Parathyroid adenoma (tissue), 2 donors: ENCODE measurements around the gene NUDT16.

ENCODE experiments used
- H2AFZ ChIP-seq: fragments of 300-600 bp; sonication (generic); one replicate; pipeline ENCODE4 v1.7.0; 2017; ENCODE audit warnings: antibody characterized with exemption, mild to moderate bottlenecking
- H3K27ac ChIP-seq: fragments of 300-600 bp; sonication (generic); one replicate; pipeline ENCODE4 v1.7.0; 2017
- H3K27me3 ChIP-seq: fragments of 300-600 bp; sonication (generic); one replicate; pipeline ENCODE4 v1.7.0; 2017; ENCODE audit warnings: low read length; ENCODE audit not compliant: control insufficient read depth, insufficient read depth
- H3K36me3 ChIP-seq: fragments of 300-600 bp; sonication (generic); one replicate; pipeline ENCODE4 v1.7.0; 2017; ENCODE audit warnings: low read length; ENCODE audit not compliant: control insufficient read depth, insufficient read depth
- H3K4me1 ChIP-seq: fragments of 300-600 bp; sonication (generic); one replicate; pipeline ENCODE4 v1.7.0; 2017; ENCODE audit warnings: control low read depth
- H3K4me2 ChIP-seq: fragments of 300-600 bp; sonication (generic); one replicate; pipeline ENCODE4 v1.7.0; 2017; ENCODE audit warnings: low read length
- H3K4me3 ChIP-seq: fragments of 300-600 bp; sonication (generic); one replicate; pipeline ENCODE4 v1.7.0; 2017; ENCODE audit warnings: low read depth, low read length
- H3K79me2 ChIP-seq: fragments of 300-600 bp; sonication (generic); one replicate; pipeline ENCODE4 v1.7.0; 2017; ENCODE audit warnings: control low read depth
- H3K9ac ChIP-seq: fragments of 300-600 bp; sonication (generic); one replicate; pipeline ENCODE4 v1.7.0; 2017; ENCODE audit warnings: mild to moderate bottlenecking
- H3K9me3 ChIP-seq: fragments of 300-600 bp; sonication (generic); one replicate; pipeline ENCODE4 v1.7.0; 2017; ENCODE audit warnings: low read length; ENCODE audit not compliant: control insufficient read depth
- TF ChIP-seq, protein P1 (sequence below): fragments of 300-600 bp; sonication (generic); IDR thresholded peaks from one replicate; pipeline ENCODE4 v1.7.0; 2017; ENCODE audit warnings: antibody characterized with exemption, mild to moderate bottlenecking
- donor health status: primary hyperparathyroidism.

Gene NUDT16

DNA sequence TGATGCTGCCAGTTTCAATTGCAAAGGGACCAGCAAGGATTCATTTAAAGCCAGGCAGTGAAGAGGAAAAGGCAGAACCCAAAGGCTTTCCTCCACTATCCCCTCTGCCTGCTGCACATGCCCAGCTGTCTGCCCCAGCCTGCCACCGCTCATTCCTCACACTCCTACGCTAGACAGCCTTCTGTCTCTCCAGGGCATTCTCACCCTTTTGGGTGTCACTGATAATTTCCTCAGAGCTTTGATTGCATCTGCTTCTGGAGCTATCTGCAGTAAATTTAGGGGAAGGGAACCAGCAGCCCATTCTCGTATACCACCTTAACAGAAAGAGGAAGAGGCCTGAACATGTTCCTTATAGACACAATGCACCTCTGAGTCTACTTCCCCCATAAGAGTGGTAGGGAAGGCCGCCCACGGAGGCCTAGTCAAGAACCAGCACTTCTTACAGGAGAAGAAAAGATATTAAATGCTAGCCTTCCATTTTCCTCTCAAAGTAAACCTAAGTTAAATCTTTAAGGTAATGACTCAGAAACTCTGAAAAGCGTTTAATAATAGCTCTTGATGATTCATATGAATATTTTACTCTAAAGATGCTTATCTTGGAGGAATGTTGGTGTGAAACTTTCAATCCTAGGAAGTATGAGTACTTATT is 20.9 kb downstream of the NUDT16 start:
- H3K9me3 ChIP-seq, result no peaks in the 10 kb centered on the region
- TF ChIP-seq, protein P1, sequence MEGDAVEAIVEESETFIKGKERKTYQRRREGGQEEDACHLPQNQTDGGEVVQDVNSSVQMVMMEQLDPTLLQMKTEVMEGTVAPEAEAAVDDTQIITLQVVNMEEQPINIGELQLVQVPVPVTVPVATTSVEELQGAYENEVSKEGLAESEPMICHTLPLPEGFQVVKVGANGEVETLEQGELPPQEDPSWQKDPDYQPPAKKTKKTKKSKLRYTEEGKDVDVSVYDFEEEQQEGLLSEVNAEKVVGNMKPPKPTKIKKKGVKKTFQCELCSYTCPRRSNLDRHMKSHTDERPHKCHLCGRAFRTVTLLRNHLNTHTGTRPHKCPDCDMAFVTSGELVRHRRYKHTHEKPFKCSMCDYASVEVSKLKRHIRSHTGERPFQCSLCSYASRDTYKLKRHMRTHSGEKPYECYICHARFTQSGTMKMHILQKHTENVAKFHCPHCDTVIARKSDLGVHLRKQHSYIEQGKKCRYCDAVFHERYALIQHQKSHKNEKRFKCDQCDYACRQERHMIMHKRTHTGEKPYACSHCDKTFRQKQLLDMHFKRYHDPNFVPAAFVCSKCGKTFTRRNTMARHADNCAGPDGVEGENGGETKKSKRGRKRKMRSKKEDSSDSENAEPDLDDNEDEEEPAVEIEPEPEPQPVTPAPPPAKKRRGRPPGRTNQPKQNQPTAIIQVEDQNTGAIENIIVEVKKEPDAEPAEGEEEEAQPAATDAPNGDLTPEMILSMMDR, result no peak
- H3K36me3 ChIP-seq, result no peaks in the 10 kb centered on the region
- peaks cover 6% of the 10 kb centered on the region for H3K4me1 ChIP-seq
- peak overlapping the region; percentile 50 for H2AFZ ChIP-seq
- no peak overlapping the region for H3K4me3 ChIP-seq
- no peaks in the 10 kb centered on the region for H3K27me3 ChIP-seq
- H3K79me2 ChIP-seq, result no peaks in the 10 kb centered on the region
- no peak overlapping the region for H3K9ac ChIP-seq
- peak overlapping the region; percentile 20 for H3K27ac ChIP-seq
- no peak overlapping the region for H3K4me2 ChIP-seq

DNA sequence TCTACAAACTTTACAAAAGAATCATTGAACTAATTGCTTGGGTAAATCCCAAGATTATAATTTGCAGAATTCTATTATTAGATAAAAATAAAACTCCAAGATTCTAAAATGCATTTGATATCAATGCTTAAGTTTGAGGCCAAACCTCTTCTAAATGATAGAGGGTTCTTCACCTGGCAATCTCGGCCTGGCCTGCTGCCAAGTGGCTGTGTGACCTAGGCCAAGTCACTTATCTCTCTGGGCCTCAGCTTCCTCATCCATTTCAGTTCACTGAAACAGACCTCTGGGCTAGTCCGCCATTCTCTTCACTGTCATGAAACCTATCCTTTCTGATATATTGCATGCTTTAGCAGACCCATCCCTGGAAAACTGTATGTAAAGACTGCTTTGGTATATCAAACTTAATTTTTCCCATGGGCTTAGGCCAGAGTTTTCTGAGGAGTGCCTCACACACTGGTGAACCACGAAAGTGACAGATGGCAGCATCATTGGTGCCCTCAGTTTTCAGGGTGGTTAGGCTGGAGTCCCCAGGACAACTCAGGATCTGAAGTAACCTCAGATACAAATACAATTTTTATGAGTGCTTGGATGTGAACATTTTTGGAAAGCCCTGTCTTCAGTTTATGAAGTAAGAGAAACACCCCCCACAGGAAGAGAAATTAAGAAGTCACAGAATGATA is 21.8 kb downstream of the NUDT16 start:
- Histone ChIP-seq H3K27me3 (no peaks in the 10 kb centered on the region), H3K9me3 (no peaks in the 10 kb centered on the region), H2AFZ (no peak overlapping the region), H3K4me2 (no peak overlapping the region), H3K4me3 (no peak overlapping the region), H3K4me1 (peaks cover 6% of the 10 kb centered on the region), H3K79me2 (no peaks in the 10 kb centered on the region), H3K9ac (no peak overlapping the region), H3K36me3 (no peaks in the 10 kb centered on the region), H3K27ac (no peak overlapping the region)
- TF ChIP-seq, protein P1, result no peak

DNA sequence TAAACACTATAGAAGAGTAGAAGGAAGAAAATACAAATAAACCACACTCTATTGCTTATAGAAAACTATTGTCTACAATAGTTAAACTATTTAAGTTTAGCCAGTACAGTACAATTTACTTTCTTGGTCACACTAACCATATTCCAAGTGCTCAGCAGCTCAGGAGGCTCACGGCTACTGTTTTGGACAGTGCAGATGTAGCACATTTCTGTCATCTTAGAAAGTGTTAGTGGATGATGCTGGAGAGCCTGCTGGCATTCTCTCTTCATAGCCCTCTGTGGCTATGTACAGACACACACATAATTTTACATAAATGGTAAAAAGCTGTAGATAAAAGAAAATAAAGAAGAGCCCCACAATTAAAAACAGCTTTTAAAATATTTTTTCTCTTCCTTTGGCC is 23.8 kb downstream of the NUDT16 start:
- TF ChIP-seq, protein P1, result no peak
- Histone ChIP-seq H3K27ac (no peak overlapping the region), H3K4me1 (peaks cover 6% of the 10 kb centered on the region), H3K79me2 (no peaks in the 10 kb centered on the region), H3K9me3 (no peaks in the 10 kb centered on the region), H3K4me3 (no peak overlapping the region), H3K9ac (no peak overlapping the region), H2AFZ (no peak overlapping the region), H3K27me3 (no peaks in the 10 kb centered on the region), H3K36me3 (no peaks in the 10 kb centered on the region), H3K4me2 (no peak overlapping the region)

DNA sequence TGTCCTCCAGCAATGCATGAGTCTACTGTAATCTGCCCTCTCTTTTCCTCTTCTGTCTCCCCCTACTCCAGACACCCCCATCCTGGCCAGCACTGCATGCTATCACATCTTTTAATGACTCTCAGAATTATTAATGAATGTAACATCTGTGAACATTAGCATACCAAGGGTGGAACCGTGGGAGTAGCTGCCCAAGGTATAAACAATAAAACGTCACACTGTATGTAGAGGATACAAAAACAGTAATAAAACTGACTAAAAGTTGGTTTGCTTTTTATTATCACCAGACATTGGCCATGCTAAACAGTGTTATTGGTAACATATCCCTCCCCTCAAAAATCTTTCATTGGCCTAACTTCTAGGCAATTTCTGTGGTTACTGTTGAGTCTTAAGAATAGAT is 24.7 kb downstream of the NUDT16 start:
- H3K9me3 ChIP-seq, result no peaks in the 10 kb centered on the region
- H3K36me3 ChIP-seq, result no peaks in the 10 kb centered on the region
- TF ChIP-seq, protein P1, result no peak
- no peak overlapping the region for H3K9ac ChIP-seq
- H3K27me3 ChIP-seq, result no peaks in the 10 kb centered on the region
- no peak overlapping the region for H3K4me2 ChIP-seq
- H3K4me1 ChIP-seq, result peaks cover 6% of the 10 kb centered on the region
- H3K79me2 ChIP-seq, result no peaks in the 10 kb centered on the region
- no peak overlapping the region for H3K4me3 ChIP-seq
- no peak overlapping the region for H3K27ac ChIP-seq
- H2AFZ ChIP-seq, result no peak overlapping the region

DNA sequence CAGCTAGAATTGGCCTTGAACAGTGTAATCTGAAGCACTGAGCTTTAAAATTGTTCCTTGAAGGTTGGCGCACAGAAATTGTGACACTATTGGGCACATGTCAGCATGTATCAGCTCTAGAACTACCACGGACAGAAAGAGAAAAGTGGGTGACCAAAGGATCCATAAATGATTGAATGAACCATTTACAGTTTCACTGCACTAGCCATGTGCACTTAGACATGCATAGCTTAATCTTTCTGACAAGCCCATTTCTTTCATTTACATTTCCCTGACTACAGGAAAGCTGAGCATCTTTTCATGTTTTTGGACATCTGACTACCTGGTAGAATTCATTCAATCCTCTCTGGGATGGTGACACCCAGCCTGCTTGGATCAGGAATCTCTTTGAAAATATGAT is 36.2 kb downstream of the NUDT16 start:
- Histone ChIP-seq H3K4me3 (no peak overlapping the region), H3K4me1 (no peaks in the 10 kb centered on the region), H3K9ac (no peak overlapping the region), H3K36me3 (no peaks in the 10 kb centered on the region), H3K79me2 (no peaks in the 10 kb centered on the region), H2AFZ (no peak overlapping the region), H3K27ac (no peak overlapping the region), H3K9me3 (no peaks in the 10 kb centered on the region), H3K27me3 (no peaks in the 10 kb centered on the region), H3K4me2 (no peak overlapping the region)
- TF ChIP-seq, protein P1, result no peak
